HepG2 (cell line): ENCODE results near the gene EFNA2. TPM values are rescaled to one million over a fixed set of nuclear protein-coding genes. Genes with fewer than 3 reads are reported as not detected.

Source experiments
- GATAD2A ChIP-seq: IDR thresholded peaks from 2 replicates; pipeline ENCODE4 v1.6.1; 2016
- JUND ChIP-seq: sonication (generic); formaldehyde crosslinking; IDR thresholded peaks from 2 replicates; pipeline ENCODE4 v1.8.0; 2022; ENCODE audit warnings: mild to moderate bottlenecking, missing genetic modification reagents
- KDM4B ChIP-seq: sonication (generic); formaldehyde crosslinking; IDR thresholded peaks from 2 replicates; pipeline ENCODE4 v1.4.0; 2020; ENCODE audit warnings: missing genetic modification reagents
- LRRFIP1 ChIP-seq: sonication (generic); formaldehyde crosslinking; conservative IDR thresholded peaks from 2 replicates; pipeline ENCODE4 v1.4.0; 2020; ENCODE audit warnings: missing genetic modification reagents
- MAFF ChIP-seq: IDR thresholded peaks from 2 replicates; pipeline ENCODE4 v1.6.1; 2011; ENCODE audit warnings: low read depth, low read length, improper control_type of control experiment
- MAFG ChIP-seq: sonication (generic); formaldehyde crosslinking; IDR thresholded peaks from 2 replicates; pipeline ENCODE4 v1.5.1; 2020; ENCODE audit warnings: mild to moderate bottlenecking, missing genetic modification reagents
- PPARG ChIP-seq: conservative IDR thresholded peaks from 2 replicates; pipeline ENCODE4 v1.6.1; 2016; ENCODE audit warnings: missing biosample characterization, missing genetic modification reagents
- TAF15 ChIP-seq: fragments of 200-400 bp; formaldehyde crosslinking; IDR thresholded peaks from one replicate; pipeline ENCODE4 v1.6.1; 2018; ENCODE audit warnings: mild to moderate bottlenecking, low read depth, low read length; ENCODE audit not compliant: poor library complexity, severe bottlenecking
- XRCC5 ChIP-seq: fragments of 200-400 bp; formaldehyde crosslinking; optimal IDR thresholded peaks from 2 replicates; pipeline ENCODE3; 2017; ENCODE audit warnings: mild to moderate bottlenecking, low read length
- ZBTB49 ChIP-seq: sonication (generic); formaldehyde crosslinking; IDR thresholded peaks from 2 replicates; pipeline ENCODE4 v1.4.0; 2020; ENCODE audit warnings: missing genetic modification reagents, borderline replicate concordance
- ZNF317 ChIP-seq: sonication (generic); formaldehyde crosslinking; IDR thresholded peaks from 2 replicates; pipeline ENCODE4 v1.5.0; 2020; ENCODE audit warnings: mild to moderate bottlenecking, missing genetic modification reagents
- ZNF326 ChIP-seq: sonication (generic); formaldehyde crosslinking; IDR thresholded peaks from 2 replicates; pipeline ENCODE4 v1.4.0; 2020; ENCODE audit warnings: missing genetic modification reagents, borderline replicate concordance
- ZNF382 ChIP-seq: sonication (generic); formaldehyde crosslinking; IDR thresholded peaks from 2 replicates; pipeline ENCODE4 v1.5.0; 2020; ENCODE audit warnings: missing genetic modification reagents, mild to moderate bottlenecking, borderline replicate concordance
- ZNF407 ChIP-seq: sonication (generic); formaldehyde crosslinking; IDR thresholded peaks from one replicate; pipeline ENCODE4 v1.5.1; 2020; ENCODE audit warnings: mild to moderate bottlenecking, missing genetic modification reagents; ENCODE audit errors: not compliant biosample characterization
- ZNF496 ChIP-seq: sonication (generic); formaldehyde crosslinking; IDR thresholded peaks from 2 replicates; pipeline ENCODE4 v1.8.1; 2023; ENCODE audit warnings: mild to moderate bottlenecking, moderate library complexity, missing genetic modification reagents; ENCODE audit not compliant: insufficient replicate concordance
- ZNF557 ChIP-seq: sonication (generic); formaldehyde crosslinking; IDR thresholded peaks from 2 replicates; pipeline ENCODE4 v1.4.0; 2020; ENCODE audit warnings: missing genetic modification reagents
- ZNF788 ChIP-seq: sonication (generic); formaldehyde crosslinking; IDR thresholded peaks from 2 replicates; pipeline ENCODE4 v1.5.0; 2020; ENCODE audit warnings: mild to moderate bottlenecking, missing genetic modification reagents, borderline replicate concordance
- polyA plus RNA-seq, 8 experiments: library from polyadenylated mRNA; depleted of rRNA in 3 of 8; stranded (reverse) in 7 of 8; unstranded in 1 of 8; fragments of >200 nt; fragmentation: Illumina TruSeq in 4 of 8; extraction: Trizol in 4 of 8; gene quantifications; 2 replicates each; pipeline versions ENCODE4 v1.2.1 to v1.2.3, GENCODE V29; 2011 to 2016; ENCODE audit warnings: low read depth in 4 of 8, missing spikeins in 1 of 8, mixed read lengths in 1 of 8; ENCODE audit not compliant: insufficient read depth in 1 of 8
- total RNA-seq, 5 experiments: library from RNA; depleted of rRNA; stranded (reverse); fragments of >200 nt; fragmentation: Illumina TruSeq; extraction: Trizol; gene quantifications; 2 replicates each; pipeline ENCODE4 v1.2.3, GENCODE V29; 2016; ENCODE audit warnings: low read depth in 1 of 5

EFNA2 gene
- total and polyA plus RNA-seq, 2 of the 13 experiments (the other 11 are each of a cell fraction or from before 2014, with no cell fraction given): 6.0 to 9.9 TPM

GRCh38 chr19:1283207-1283916, 2.3 kb upstream of the EFNA2 start (continued):
- peak; percentile 63; the same call in 1 of the 2 replicates for TF ChIP-seq ZNF788
- TF ChIP-seq LRRFIP1: no peak
- no peak for TF ChIP-seq TAF15
- peak; percentile 24; the same call in 1 of the 2 replicates for TF ChIP-seq KDM4B (CRISPR knock-in tag)
- TF ChIP-seq ZNF557 (CRISPR knock-in tag): no peak
- no peak for TF ChIP-seq ZNF382
- TF ChIP-seq ZNF317 (CRISPR knock-in tag): no peak
- no peak for TF ChIP-seq MAFG (CRISPR knock-in tag)
- no peak for TF ChIP-seq ZNF326 (CRISPR knock-in tag)
- TF ChIP-seq ZBTB49 (CRISPR knock-in tag): no peak
- no peak for TF ChIP-seq XRCC5
- TF ChIP-seq JUND: no peak
- TF ChIP-seq ZNF496: no peak
- TF ChIP-seq MAFF: no peak
- no peak for TF ChIP-seq ZNF407 (CRISPR knock-in tag)
- peak; percentile 75 for TF ChIP-seq GATAD2A (CRISPR knock-in tag)
- TF ChIP-seq PPARG (CRISPR knock-in tag): 0 out of 2 replicates have a peak, but pooled peaks have one; percentile 29
